ENCODE results near the gene OPCML. TPM values are rescaled to one million over a fixed set of nuclear protein-coding genes. Genes with fewer than 3 reads are reported as not detected.

The OPCML gene
- total RNA-seq, 1 donor, result not detected

- no peak for DNase-seq (ENCODE audit: low read depth in 2 of 3, low spot score in 2 of 3)
Measured at GRCh38 chr11:132655187-132655855, 877.0 kb downstream of the OPCML start.

DNA sequence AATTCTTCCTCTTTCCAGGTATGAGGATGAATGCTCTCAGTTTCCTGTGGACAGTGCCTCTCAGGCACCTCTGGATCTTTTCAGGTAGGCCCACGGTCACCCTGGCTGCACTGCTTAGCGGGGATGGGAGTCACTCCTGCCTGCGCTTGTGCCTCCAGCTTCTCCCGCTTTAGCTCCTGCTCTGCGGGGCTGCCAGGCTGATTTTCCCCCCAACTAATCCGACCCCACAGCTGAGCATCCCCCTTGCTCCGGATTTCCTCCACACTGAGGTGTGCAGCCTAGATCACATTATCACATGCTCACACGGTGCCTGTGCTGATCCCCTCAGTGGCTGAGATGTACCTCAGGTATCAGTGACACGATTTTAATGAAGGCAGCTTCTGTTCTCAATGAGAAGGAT lies 879.1 kb downstream of the OPCML start:
- DNase-seq (ENCODE audit: low read depth in 2 of 3, low spot score in 2 of 3), result no peak

GRCh38 chr11:132650969-132651720 lies 881.2 kb downstream of the OPCML start:
- no peak for DNase-seq (ENCODE audit: low read depth in 2 of 3, low spot score in 2 of 3)

GRCh38 chr11:132649277-132649676 lies 883.0 kb downstream of the OPCML start:
- DNase-seq (ENCODE audit: low read depth in 2 of 3, low spot score in 2 of 3), result no peak

GRCh38 chr11:132648851-132649250 lies 883.5 kb downstream of the OPCML start:
- no peak for DNase-seq (ENCODE audit: low read depth in 2 of 3, low spot score in 2 of 3)

DNA sequence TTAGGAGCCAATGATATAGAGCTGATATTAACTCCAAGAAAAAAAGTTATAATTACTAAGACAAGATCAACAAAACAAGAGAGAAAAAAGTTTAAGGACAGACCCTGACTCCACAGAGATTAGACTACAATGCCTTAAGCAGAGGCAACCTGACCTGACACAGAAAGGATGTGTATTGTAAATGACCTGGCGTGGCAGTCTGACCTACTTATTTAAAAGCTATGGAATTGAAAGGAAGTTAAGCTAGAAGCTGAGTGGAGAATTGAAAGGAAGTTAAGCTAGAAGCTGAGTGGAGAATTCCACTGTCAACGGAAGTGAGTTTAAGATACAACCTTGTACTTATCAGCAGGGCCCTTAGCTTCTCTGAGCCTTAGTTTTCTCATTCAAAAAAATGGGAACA lies 885.4 kb downstream of the OPCML start:
- DNase-seq (ENCODE audit: low read depth in 2 of 3, low spot score in 2 of 3), result no peak

GRCh38 chr11:132644520-132645239 lies 887.6 kb downstream of the OPCML start:
- DNase-seq (ENCODE audit: low read depth in 2 of 3, low spot score in 2 of 3), result no peak

DNA sequence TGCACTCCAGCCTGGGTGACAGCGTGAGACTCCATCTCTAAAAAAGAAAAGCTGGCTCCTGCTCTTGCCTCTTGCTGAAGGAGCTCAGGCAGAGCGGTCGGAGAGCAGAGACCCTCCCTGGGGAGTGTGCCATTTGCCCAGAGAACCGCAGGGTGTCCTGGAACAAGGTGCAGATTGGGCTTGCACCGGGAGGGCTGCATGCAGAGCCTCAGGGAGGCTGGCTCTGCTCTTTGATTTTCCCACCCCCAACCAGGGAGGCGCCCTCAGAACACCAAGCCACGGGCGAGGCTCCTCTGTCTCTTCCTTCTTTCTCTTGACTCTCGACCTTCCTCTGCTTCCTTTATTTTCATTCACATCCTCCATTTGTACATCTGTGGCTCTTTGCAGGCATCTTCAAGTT lies 889.1 kb downstream of the OPCML start:
- no peak for DNase-seq (ENCODE audit: low read depth in 2 of 3, low spot score in 2 of 3)

DNA sequence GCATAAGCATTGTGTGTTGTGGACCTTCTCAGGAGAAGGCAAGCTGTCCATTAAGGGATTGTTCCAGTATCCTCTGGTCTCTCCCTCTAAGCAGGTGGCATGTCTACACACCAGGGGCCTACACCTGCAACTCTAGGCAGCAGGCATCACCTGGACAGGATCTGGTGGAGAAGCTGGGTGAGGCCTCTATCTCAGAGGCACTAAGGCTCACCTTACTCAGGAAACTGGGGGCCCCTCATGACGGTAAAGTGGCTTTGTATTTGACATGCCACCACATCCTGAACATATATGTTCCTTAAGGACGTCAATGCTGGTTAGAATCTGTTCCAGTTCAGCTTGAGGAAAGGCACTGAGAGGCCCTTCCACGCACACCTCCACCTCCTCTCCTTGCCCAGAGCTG lies 891.3 kb downstream of the OPCML start:
- DNase-seq (ENCODE audit: low read depth in 2 of 3, low spot score in 2 of 3), result no peak

DNA sequence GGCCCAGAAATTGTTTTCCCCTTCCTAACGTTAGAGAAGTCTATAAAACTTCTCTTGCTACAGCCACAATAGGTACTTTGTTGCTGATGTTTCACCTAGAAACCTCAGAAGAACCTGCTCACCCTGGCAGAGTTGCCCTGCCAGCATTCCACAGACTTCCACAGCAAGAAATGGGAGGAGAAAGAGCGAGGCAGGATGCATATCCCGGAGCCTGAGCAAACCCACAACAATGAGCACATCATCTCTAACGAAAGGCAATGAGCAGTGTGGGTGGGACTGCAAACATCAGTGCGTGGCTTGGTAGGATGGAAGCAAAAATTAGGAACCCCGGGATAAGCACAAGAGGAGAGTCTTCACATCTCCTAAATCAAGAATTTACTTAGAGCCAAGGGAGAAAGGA lies 892.3 kb downstream of the OPCML start:
- DNase-seq (ENCODE audit: low read depth in 2 of 3, low spot score in 2 of 3), result no peak

DNA sequence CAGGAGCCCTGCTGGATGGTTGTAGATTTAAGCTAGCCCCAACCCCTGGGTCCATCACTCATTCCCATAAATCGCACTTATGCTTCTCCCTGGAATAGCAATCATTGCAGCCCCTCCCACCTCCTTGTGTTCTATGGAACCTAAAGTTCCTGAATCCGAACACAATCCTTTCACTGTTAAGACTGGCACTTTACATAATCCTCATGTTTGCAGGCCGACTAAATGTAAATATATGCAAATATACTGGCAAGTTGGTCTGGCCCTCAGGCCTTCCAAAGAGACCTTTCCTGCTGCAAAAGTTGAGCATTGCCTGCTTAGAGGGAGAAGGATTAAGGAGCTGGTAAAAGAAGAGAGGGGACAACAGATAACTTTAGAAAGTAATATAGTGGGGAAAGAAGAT lies 892.9 kb downstream of the OPCML start:
- DNase-seq (ENCODE audit: low read depth in 2 of 3, low spot score in 2 of 3), result no peak

DNA sequence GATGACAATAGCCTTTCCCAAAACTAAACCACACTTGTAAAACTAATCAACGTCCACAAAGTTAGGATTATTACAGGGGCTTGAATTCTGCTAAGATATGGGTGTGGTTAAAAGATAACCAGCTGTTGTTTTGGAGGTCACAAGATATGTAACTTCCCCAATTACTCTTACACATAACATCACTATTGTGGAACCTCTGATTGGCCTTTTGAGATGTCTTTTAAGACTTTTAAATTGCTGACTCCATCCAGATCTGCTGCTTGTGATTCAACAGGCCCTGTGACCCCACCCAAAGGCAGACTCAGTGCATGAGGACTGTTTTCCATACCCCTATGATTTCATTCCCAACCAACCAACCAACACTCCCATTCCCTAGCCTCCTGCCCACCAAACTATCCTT lies 893.9 kb downstream of the OPCML start:
- DNase-seq (ENCODE audit: low read depth in 2 of 3, low spot score in 2 of 3), result peak in 2 of 3 donors; percentile 12 to 14

DNA sequence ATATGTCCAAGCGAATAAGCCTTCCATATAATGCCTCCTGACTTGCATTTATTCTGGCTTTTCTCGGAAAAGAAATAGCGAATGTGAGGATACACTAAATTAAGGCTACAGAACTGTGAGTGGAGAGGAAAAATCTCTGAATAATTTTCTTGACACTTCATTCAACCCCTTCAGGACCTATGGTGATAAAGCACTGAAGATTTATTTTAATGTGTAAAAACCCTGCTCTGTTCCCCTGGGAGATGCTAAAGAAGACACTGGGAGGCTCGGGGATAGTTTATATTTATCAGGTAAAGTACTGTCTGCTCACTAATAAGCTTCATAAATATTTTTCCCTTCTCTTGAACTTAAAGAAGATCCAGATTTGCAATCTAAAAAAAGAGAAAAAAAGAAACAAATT lies 895.8 kb downstream of the OPCML start:
- no peak for DNase-seq (ENCODE audit: low read depth in 2 of 3, low spot score in 2 of 3)

GRCh38 chr11:132632641-132633124 lies 899.6 kb downstream of the OPCML start:
- DNase-seq (ENCODE audit: low read depth in 2 of 3, low spot score in 2 of 3), result no peak

DNA sequence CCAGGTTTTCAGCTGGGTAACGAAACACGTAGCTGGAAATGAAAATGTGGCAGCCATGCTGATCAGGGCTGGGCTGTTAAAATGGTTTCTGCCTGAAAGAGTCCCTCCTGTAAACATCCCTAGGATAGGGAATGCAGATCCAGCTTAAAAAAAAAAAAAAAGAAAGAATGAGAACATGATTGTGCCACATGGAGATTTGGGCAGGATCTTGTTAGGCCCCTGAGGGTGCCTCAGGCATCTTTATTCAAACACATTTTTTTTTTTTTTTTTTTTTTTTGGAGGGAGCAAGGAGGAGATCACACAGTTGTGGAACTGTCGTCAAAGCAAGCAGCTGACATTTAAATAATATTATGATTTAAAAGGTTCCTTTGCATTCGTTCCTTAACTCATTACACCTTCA lies 900.3 kb downstream of the OPCML start:
- no peak for DNase-seq (ENCODE audit: low read depth in 2 of 3, low spot score in 2 of 3)

DNA sequence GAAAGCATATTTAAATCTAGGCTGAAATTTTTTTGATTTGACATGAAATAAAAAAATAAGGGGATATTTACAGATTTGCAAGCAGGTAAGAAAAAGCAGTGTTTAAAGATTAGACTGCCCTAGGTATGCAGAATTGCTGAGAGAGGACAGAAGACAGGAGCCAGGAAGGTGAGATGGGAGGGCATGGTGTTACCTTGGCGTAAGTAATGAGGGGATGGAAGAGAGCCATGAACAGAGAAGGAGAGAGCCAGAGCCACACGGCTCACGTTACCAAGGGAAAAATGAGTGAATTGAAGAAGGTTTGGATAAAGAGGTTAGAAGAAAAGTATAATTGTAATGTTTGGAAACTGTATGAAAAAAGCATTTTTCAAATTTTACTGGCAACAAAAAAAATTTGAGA lies 904.3 kb downstream of the OPCML start:
- DNase-seq (ENCODE audit: low read depth in 2 of 3, low spot score in 2 of 3), result no peak

DNA sequence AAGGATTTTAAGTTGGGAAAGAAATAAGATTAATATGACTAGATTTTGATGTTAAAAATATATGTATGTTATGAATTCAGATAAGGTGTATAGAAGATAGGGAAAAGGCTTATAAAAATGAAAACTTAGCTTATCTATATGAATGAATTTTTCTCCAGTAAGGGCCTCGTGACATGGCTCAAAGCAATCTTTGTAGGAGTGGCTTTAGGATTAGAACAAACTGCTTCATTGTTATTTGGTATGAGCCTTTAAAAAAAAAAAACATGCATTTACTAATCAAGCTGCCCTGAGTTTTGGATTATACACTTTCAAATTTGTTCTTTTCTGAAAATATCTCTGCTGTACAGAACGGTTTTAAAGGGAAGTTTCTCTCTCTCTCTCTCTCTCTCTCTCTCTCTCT lies 905.9 kb downstream of the OPCML start:
- DNase-seq (ENCODE audit: low read depth in 2 of 3, low spot score in 2 of 3), result no peak

- no peak for DNase-seq (ENCODE audit: low read depth in 2 of 3, low spot score in 2 of 3)
Measured at GRCh38 chr11:132623511-132623910, 908.8 kb downstream of the OPCML start.

DNA sequence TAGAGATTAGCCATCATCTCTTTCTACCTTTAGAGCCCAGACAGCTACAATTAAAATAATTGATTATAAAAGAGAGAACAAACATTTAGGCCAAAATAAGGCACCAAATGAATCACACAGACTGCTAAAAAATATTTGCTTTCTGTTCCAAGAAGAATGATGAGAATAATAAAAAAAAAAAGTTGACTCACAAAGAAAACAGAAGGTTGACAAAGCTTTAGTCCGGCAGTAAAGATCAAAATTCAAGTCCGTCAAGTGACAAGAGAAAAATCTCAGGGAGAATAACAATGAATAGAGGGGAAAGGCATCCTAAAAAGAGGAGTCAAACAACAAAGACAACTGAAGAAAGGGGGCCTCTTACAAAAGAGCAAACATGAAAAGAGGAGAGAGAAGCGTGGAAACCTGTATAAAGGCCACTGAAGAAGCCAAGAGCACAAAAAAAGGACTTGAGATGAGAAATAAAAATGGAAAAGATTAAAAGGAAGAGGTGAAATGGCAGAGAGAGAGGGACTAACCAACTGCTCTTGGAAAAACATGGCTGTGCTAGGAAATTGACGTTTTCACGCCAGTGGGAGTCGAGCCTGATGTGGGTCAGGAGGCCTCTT lies 910.2 kb downstream of the OPCML start:
- DNase-seq (ENCODE audit: low read depth in 2 of 3, low spot score in 2 of 3), result no peak

DNA sequence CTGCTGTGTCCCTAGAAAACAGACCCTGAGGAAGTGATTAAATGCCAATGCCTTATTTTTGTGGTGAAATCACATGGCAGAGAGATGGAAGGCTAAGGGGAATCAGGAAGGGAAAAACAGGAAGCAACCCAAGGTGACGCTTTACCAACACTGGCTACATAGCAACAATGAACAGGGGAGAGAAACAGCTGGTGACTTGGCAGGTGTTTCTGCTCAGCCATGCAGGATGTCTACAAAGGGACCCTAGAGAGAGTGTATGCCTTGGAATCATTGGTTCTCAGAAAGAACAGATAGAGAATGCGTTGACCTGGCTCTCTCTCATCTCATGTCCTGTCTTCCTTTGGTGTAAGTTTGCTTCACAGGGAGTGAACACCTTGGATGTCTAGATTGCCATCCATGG lies 911.9 kb downstream of the OPCML start:
- DNase-seq (ENCODE audit: low read depth in 2 of 3, low spot score in 2 of 3), result no peak

GRCh38 chr11:132610791-132611190 lies 921.5 kb downstream of the OPCML start:
- DNase-seq (ENCODE audit: low read depth in 2 of 3, low spot score in 2 of 3), result no peak
